ENCODE measurements around the gene OBSCN.

- TF ChIP-seq POLR2A (IDR thresholded peaks at IDR 0.05; ENCODE audit: low read depth, low read length) (no peak), FOXM1 (IDR thresholded peaks at IDR 0.05; ENCODE audit: low read depth, low read length) (no peak), CTCF (IDR thresholded peaks at IDR 0.05 in 2 of 3, conservative IDR thresholded peaks at IDR 0.05 in 1 of 3; ENCODE audit: control insufficient read depth in 2 of 3, extremely low read depth in 1 of 3, insufficient read depth in 1 of 3, low read depth in 3 of 3, low read length in 3 of 3) (no peak), HDAC2 (IDR thresholded peaks at IDR 0.05) (no peak), TBL1XR1 (IDR thresholded peaks at IDR 0.05; ENCODE audit: low read depth, low read length) (no peak), BMI1 (IDR thresholded peaks at IDR 0.05; ENCODE audit: borderline replicate concordance) (no peak), POLR2AphosphoS5 (IDR thresholded peaks at IDR 0.05; ENCODE audit: low read length) (no peak)
- TF ChIP-seq, protein P1, sequence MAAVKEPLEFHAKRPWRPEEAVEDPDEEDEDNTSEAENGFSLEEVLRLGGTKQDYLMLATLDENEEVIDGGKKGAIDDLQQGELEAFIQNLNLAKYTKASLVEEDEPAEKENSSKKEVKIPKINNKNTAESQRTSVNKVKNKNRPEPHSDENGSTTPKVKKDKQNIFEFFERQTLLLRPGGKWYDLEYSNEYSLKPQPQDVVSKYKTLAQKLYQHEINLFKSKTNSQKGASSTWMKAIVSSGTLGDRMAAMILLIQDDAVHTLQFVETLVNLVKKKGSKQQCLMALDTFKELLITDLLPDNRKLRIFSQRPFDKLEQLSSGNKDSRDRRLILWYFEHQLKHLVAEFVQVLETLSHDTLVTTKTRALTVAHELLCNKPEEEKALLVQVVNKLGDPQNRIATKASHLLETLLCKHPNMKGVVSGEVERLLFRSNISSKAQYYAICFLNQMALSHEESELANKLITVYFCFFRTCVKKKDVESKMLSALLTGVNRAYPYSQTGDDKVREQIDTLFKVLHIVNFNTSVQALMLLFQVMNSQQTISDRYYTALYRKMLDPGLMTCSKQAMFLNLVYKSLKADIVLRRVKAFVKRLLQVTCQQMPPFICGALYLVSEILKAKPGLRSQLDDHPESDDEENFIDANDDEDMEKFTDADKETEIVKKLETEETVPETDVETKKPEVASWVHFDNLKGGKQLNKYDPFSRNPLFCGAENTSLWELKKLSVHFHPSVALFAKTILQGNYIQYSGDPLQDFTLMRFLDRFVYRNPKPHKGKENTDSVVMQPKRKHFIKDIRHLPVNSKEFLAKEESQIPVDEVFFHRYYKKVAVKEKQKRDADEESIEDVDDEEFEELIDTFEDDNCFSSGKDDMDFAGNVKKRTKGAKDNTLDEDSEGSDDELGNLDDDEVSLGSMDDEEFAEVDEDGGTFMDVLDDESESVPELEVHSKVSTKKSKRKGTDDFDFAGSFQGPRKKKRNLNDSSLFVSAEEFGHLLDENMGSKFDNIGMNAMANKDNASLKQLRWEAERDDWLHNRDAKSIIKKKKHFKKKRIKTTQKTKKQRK (IDR thresholded peaks at IDR 0.05; ENCODE audit: low read depth, low read length), result no peak
- TF ChIP-seq, protein P2, sequence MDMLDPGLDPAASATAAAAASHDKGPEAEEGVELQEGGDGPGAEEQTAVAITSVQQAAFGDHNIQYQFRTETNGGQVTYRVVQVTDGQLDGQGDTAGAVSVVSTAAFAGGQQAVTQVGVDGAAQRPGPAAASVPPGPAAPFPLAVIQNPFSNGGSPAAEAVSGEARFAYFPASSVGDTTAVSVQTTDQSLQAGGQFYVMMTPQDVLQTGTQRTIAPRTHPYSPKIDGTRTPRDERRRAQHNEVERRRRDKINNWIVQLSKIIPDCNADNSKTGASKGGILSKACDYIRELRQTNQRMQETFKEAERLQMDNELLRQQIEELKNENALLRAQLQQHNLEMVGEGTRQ (IDR thresholded peaks at IDR 0.05; ENCODE audit: borderline replicate concordance, low read depth, low read length), result no peak
Observed at GRCh38 chr1:228283043-228283371, 75.2 kb downstream of the OBSCN start.
